A673 (cell line): Measurements from ENCODE around the gene LRRC3.

Source experiments
- EZH2 ChIP-seq: fragments of 200-600 bp; sonication (generic); IDR thresholded peaks from 2 replicates; pipeline ENCODE4 v1.6.1; 2017; ENCODE audit warnings: borderline replicate concordance, low read depth, mild to moderate bottlenecking, mixed read lengths, antibody characterized with exemption, low read length; ENCODE audit not compliant: poor library complexity, severe bottlenecking
- TF ChIP-seq, protein P1 (sequence below): fragments of 300-800, 200-600 bp; sonication (generic); conservative IDR thresholded peaks from 2 replicates; pipeline ENCODE4 v1.5.1; 2017; ENCODE audit warnings: low read depth, mild to moderate bottlenecking, antibody characterized with exemption, low read length, moderate library complexity, mixed read lengths

DNA sequence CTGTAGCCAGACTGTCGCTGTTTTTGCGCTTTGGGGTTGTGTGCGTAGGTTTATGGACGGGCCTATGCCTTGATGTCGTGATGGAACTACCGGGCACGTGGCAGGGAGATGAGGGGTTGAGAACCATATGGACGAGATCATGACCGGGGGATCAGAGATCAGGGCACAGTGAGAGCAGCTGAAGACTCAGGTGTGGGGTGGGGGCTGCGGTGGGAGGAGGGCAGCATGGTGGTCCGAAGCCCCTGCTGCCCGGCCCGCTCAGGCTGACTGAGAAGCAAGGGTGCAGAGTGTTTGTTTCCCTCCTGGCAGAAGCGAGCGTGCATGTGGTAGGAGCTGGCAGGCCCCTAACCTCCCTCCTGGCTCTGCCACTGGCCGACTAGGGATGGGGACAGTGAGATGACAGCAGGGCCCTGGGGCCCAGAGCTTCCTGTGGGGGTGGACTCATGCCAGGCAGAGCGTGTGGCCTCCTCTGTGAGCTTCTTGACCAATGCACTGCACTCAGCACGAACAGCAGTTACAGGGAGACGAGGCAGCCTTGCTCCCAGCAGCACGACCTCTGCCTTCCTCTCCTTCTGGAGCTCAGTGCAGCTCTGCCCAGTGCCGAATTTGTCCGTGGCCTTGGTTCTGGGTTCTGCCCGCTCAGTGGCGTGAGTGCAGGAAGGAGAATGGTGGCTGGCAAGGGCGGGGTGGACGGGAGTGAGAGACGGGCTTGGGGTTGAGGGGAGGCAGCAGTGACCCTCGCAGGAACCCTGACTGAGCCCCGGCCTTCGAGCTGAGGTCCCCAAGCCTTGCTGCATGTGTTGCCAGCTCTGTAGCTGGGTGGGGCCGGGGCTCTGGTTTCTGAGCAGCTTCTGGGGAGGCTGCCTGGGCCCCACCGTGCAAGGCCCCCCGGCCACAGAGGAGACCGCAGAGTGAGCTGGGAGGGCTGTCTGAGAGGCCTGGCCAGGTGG, 22.2 kb upstream of the LRRC3 start:
- TF ChIP-seq, protein P1, sequence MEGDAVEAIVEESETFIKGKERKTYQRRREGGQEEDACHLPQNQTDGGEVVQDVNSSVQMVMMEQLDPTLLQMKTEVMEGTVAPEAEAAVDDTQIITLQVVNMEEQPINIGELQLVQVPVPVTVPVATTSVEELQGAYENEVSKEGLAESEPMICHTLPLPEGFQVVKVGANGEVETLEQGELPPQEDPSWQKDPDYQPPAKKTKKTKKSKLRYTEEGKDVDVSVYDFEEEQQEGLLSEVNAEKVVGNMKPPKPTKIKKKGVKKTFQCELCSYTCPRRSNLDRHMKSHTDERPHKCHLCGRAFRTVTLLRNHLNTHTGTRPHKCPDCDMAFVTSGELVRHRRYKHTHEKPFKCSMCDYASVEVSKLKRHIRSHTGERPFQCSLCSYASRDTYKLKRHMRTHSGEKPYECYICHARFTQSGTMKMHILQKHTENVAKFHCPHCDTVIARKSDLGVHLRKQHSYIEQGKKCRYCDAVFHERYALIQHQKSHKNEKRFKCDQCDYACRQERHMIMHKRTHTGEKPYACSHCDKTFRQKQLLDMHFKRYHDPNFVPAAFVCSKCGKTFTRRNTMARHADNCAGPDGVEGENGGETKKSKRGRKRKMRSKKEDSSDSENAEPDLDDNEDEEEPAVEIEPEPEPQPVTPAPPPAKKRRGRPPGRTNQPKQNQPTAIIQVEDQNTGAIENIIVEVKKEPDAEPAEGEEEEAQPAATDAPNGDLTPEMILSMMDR: no peak
- no peak for TF ChIP-seq EZH2
